ENCODE data around the gene PARK7.

- no peak for TF ChIP-seq POLR2A (IDR thresholded peaks at IDR 0.05; ENCODE audit: low read depth, low read length)
- no peak for TF ChIP-seq POLR2AphosphoS5 (IDR thresholded peaks at IDR 0.05; ENCODE audit: low read depth, low read length)
Measured at GRCh38 chr1:8022395-8023286, 61.1 kb downstream of the PARK7 start.
